K562 (cell line): Measurements from ENCODE around the gene GJC2. TPM values are rescaled to one million over a fixed set of nuclear protein-coding genes. Genes with fewer than 3 reads are reported as not detected.

ENCODE experiments used
- ATAC-seq: fragments of 200-7000 bp; cut with Tn5 transposase; 3 replicates; pipeline ENCODE4 v1.9.1; 2020; ENCODE audit warnings: moderate library complexity
- BruUV-seq: library from RNA; stranded (reverse); fragments of 400-500 nt; replicated peaks from 2 replicates; lab custom pipeline; 2021; lab: Mats Ljungman, UMichigan
- CTCF ChIA-PET: fragments of 300-600 bp; formaldehyde crosslinking; extraction: SDS; loops from one replicate; lab custom pipeline; 2021; ENCODE audit warnings: low intra/inter-chr PET ratio; lab: Yijun Ruan, JAX
- POLR2A ChIA-PET: fragments of 300-600, 350-650 bp; sonication (Branson Sonifier 250); formaldehyde crosslinking; extraction: SDS; loops from one replicate; lab custom pipeline; 2021; ENCODE audit warnings: antibody characterized with exemption, inconsistent platforms; lab: Yijun Ruan, JAX
- DNase-seq, 4 experiments: peaks; one replicate each; pipeline versions ENCODE4 v3.0.0 to v3.0.0-alpha.2; 2011 to 2018; ENCODE audit warnings: low spot score in 3 of 4, mixed read lengths in 3 of 4; ENCODE audit errors: extremely low read depth in 1 of 4
- FAIRE-seq: peaks from 2 replicates; lab custom pipeline; 2011; peaks lifted over from hg19 to GRCh38; lab: Jason Lieb, UNC
- H2AFZ ChIP-seq: 2 replicates; pipeline ENCODE4 v1.6.0; 2011; ENCODE audit warnings: low read depth, low read length, control low read depth, inconsistent platforms
- H3K27ac ChIP-seq: fragments of 200-600 bp; 3 replicates; pipeline ENCODE4 v1.8.0; 2011; ENCODE audit warnings: low read depth, mild to moderate bottlenecking, control low read depth, inconsistent platforms, low read length, moderate library complexity, mixed read lengths; ENCODE audit errors: extremely low read depth
- H3K27me3 ChIP-seq, 2 experiments: fragments of 300-600 bp in 1 of 2; 2 replicates in 1 of 2; 3 replicates in 1 of 2; pipeline versions ENCODE4 v1.6.0 to v1.8.0; 2011; ENCODE audit warnings: inconsistent platforms in 2 of 2, low read length in 2 of 2, mild to moderate bottlenecking in 1 of 2, mixed read lengths in 1 of 2, moderate library complexity in 1 of 2; ENCODE audit not compliant: control insufficient read depth in 2 of 2, insufficient read depth in 2 of 2
- H3K36me3 ChIP-seq: fragments of 300-600 bp; 3 replicates; pipeline ENCODE4 v1.8.0; 2011; ENCODE audit warnings: mild to moderate bottlenecking, low read length, inconsistent platforms; ENCODE audit not compliant: control insufficient read depth, insufficient read depth
- H3K4me1 ChIP-seq, 2 experiments: fragments of 200-600 bp in 1 of 2; replicated peaks in 1 of 2; 2 replicates in 1 of 2; 3 replicates in 1 of 2; pipeline versions ENCODE4 v1.5.1 to v1.8.0; 2011; ENCODE audit warnings: inconsistent platforms in 2 of 2, low read length in 2 of 2, mild to moderate bottlenecking in 1 of 2, mixed read lengths in 1 of 2, moderate library complexity in 1 of 2; ENCODE audit not compliant: control insufficient read depth in 2 of 2, insufficient read depth in 2 of 2
- H3K4me2 ChIP-seq: 2 replicates; pipeline ENCODE4 v1.6.1; 2011; ENCODE audit warnings: low read length, control low read depth, inconsistent platforms, mixed read lengths; ENCODE audit not compliant: insufficient read depth
- H3K4me3 ChIP-seq: fragments of 200-600 bp; sonication (generic), shearing (Covaris generic); 2 replicates; pipeline ENCODE4 v1.5.1; 2016; ENCODE audit warnings: control low read depth, inconsistent platforms
- H3K79me2 ChIP-seq: fragments of 200-600 bp; 3 replicates; pipeline ENCODE4 v1.8.0; 2011; ENCODE audit warnings: low read length, inconsistent platforms; ENCODE audit not compliant: control insufficient read depth, insufficient read depth
- H3K9ac ChIP-seq, 2 experiments: 2 replicates each; pipeline versions ENCODE4 v1.6.0 to v1.6.1; 2011; ENCODE audit warnings: low read depth in 2 of 2, low read length in 2 of 2, control low read depth in 1 of 2, inconsistent platforms in 1 of 2, mild to moderate bottlenecking in 1 of 2, mixed read lengths in 1 of 2; ENCODE audit not compliant: insufficient read depth in 1 of 2
- H3K9me1 ChIP-seq: one replicate; pipeline ENCODE4 v1.6.0; 2011; ENCODE audit warnings: inconsistent platforms, mild to moderate bottlenecking, low read length, moderate library complexity; ENCODE audit not compliant: control insufficient read depth, insufficient read depth
- H3K9me3 ChIP-seq: replicated peaks from 2 replicates; pipeline ENCODE4 v1.5.1; 2011; ENCODE audit warnings: low read depth, low read length, inconsistent platforms; ENCODE audit not compliant: control insufficient read depth, insufficient read depth
- H4K20me1 ChIP-seq: replicated peaks from 2 replicates; pipeline ENCODE4 v1.6.1; 2011; ENCODE audit warnings: low read length, inconsistent platforms, mixed read lengths; ENCODE audit not compliant: control insufficient read depth, insufficient read depth
- BACH1 ChIP-seq: fragments of 200-800 bp; sonication (Bioruptor generic); IDR thresholded peaks from 2 replicates; pipeline ENCODE4 v1.6.1; 2016; ENCODE audit warnings: missing genetic modification characterization, missing compliant biosample characterization
- DPF2 ChIP-seq: fragments of 450-650 bp; IDR thresholded peaks from 2 replicates; pipeline ENCODE4 v1.6.1; 2016
- ELF1 ChIP-seq: fragments of 200-800 bp; sonication (Bioruptor generic); IDR thresholded peaks from 2 replicates; pipeline ENCODE4 v1.6.1; 2016; ENCODE audit warnings: missing genetic modification characterization, missing compliant biosample characterization
- MAZ ChIP-seq, 2 experiments: fragments of 450-650 bp in 1 of 2; sonication (generic) in 1 of 2; formaldehyde crosslinking; IDR thresholded peaks in 1 of 2; conservative IDR thresholded peaks in 1 of 2; 2 replicates each; pipeline versions ENCODE4 v1.4.0 to v1.5.0; 2020; ENCODE audit warnings: mild to moderate bottlenecking in 1 of 2, missing genetic modification reagents in 1 of 2
- OTX1 ChIP-seq: fragments of 450-650 bp; formaldehyde crosslinking; IDR thresholded peaks from 2 replicates; pipeline ENCODE4 v1.4.0; 2022; ENCODE audit warnings: mild to moderate bottlenecking
- POLR2B ChIP-seq: fragments of 450-650 bp; IDR thresholded peaks from 2 replicates; pipeline ENCODE4 v1.6.1; 2018; ENCODE audit warnings: low read depth; ENCODE audit not compliant: partially characterized antibody
- POLR2G ChIP-seq: fragments of 200-400 bp; formaldehyde crosslinking; IDR thresholded peaks from 2 replicates; pipeline ENCODE4 v1.6.1; 2017; ENCODE audit warnings: low read depth, mild to moderate bottlenecking, antibody characterized with exemption, low read length, moderate library complexity
- RBFOX2 ChIP-seq: fragments of 200-400 bp; formaldehyde crosslinking; IDR thresholded peaks from 2 replicates; pipeline ENCODE4 v1.6.1; 2017; ENCODE audit warnings: low read depth, mild to moderate bottlenecking, low read length, moderate library complexity
- RBM17 ChIP-seq: fragments of 200-400 bp; formaldehyde crosslinking; IDR thresholded peaks from 2 replicates; pipeline ENCODE4 v1.6.1; 2017; ENCODE audit warnings: low read depth, mild to moderate bottlenecking, low read length, borderline replicate concordance
- SMARCB1 ChIP-seq: IDR thresholded peaks from 2 replicates; pipeline ENCODE4 v1.6.1; 2011; ENCODE audit warnings: improper control_type of control experiment, low read depth; ENCODE audit not compliant: insufficient read length
- SMC3 ChIP-seq: conservative IDR thresholded peaks from 2 replicates; pipeline ENCODE4 v1.6.1; 2011; ENCODE audit warnings: low read depth, low read length, improper control_type of control experiment; ENCODE audit not compliant: insufficient read depth
- STAG1 ChIP-seq: sonication (generic); formaldehyde crosslinking; IDR thresholded peaks from 2 replicates; pipeline ENCODE4 v1.5.0; 2020; ENCODE audit warnings: missing genetic modification reagents, borderline replicate concordance
- ZBTB26 ChIP-seq: fragments of 450-650 bp; formaldehyde crosslinking; IDR thresholded peaks from 2 replicates; pipeline ENCODE4 v1.4.0; 2022; ENCODE audit warnings: missing genetic modification characterization
- ZBTB33 ChIP-seq: sonication (generic); formaldehyde crosslinking; IDR thresholded peaks from 2 replicates; pipeline ENCODE4 v1.8.1; 2023; ENCODE audit warnings: mild to moderate bottlenecking, missing genetic modification reagents
- ZFP91 ChIP-seq: sonication (generic); formaldehyde crosslinking; IDR thresholded peaks from 2 replicates; pipeline ENCODE4 v1.8.0; 2022; ENCODE audit warnings: mild to moderate bottlenecking, missing genetic modification reagents
- ZNF184 ChIP-seq: sonication (generic); formaldehyde crosslinking; IDR thresholded peaks from 2 replicates; pipeline ENCODE4 v1.5.0; 2020; ENCODE audit warnings: missing genetic modification reagents
- ZNF655 ChIP-seq: fragments of 250-450 bp; sonication (Bioruptor Pico); IDR thresholded peaks from 2 replicates; pipeline ENCODE4 v1.5.0; 2021
- ZNF77 ChIP-seq: fragments of 250-450 bp; sonication (Bioruptor Pico); IDR thresholded peaks from 2 replicates; pipeline ENCODE4 v1.5.0; 2020
- WGBS: fragments of 100-300 bp; shearing (Covaris generic); methylation state at CpG from one replicate; pipeline ENCODE4 v1.1.6; 2016; ENCODE audit warnings: low coverage, mixed read lengths; ENCODE audit not compliant: insufficient coverage; ENCODE audit errors: missing lambda C conversion rate; 5-methylcytosine and 5-hydroxymethylcytosine counted together
- in situ Hi-C: fragments of 300-500 bp; cut with MboI; formaldehyde crosslinking; loops from 4 replicates; pipeline ENCODE4 v1.15.0; 2018; ENCODE audit warnings: inconsistent platforms, mixed read lengths
- intact Hi-C: fragments of 100-400 bp; cut with micrococcal nuclease; formaldehyde crosslinking; loops from 2 replicates; pipeline ENCODE4 v1.14.2; 2022
- polyA plus RNA-seq, 8 experiments: library from polyadenylated mRNA; depleted of rRNA in 4 of 8; stranded (reverse) in 5 of 8; unstranded in 3 of 8; fragments of >200 nt; fragmentation: Nextera tagmentation in 2 of 8; fragmentation: Illumina TruSeq in 1 of 8; extraction: Ambion mirVana in 2 of 8; extraction: Trizol in 1 of 8; gene quantifications; 2 replicates each; pipeline versions ENCODE4 v1.2.1 to v1.2.3, GENCODE V29; 2011 to 2014; ENCODE audit warnings: inconsistent platforms in 1 of 8, missing spikeins in 1 of 8
- total RNA-seq, 7 experiments: library from RNA; depleted of rRNA in 6 of 7; stranded (reverse); fragments of >200 nt in 6 of 7; fragmentation: Illumina TruSeq in 2 of 7; extraction: Trizol in 2 of 7; gene quantifications; 2 replicates each; pipeline versions ENCODE4 v1.2.1 to v1.2.3, GENCODE V29; 2011 to 2021; ENCODE audit warnings: low replicate concordance in 1 of 7

Gene GJC2
- total and polyA plus RNA-seq, 9 of the 15 experiments (the other 6 are each of a cell fraction or from before 2014, with no cell fraction given) = 0.03 to 0.62 (median 0.11) TPM; not detected in 2

- Histone ChIP-seq H3K36me3 (peaks cover 29% of the 10 kb centered on the region; the same call in 2 of the 3 replicates), H4K20me1 (no peaks in the 10 kb centered on the region), H3K27me3 (no peaks in the 10 kb centered on the region), H3K4me2 (peak overlapping the region; percentile 97), H3K4me3 (peak overlapping the region; percentile 81), H3K79me2 (peaks cover 41% of the 10 kb centered on the region), H3K9me1 (no peaks in the 10 kb centered on the region), H3K27ac (no peak overlapping the region), H3K9me3 (peaks cover 5% of the 10 kb centered on the region; the same call in 1 of the 2 replicates), H3K9ac (peak overlapping the region; percentile 86 to 99; a peak in 2 of 4 replicates), H3K4me1 (peaks cover 23 to 56% of the 10 kb centered on the region in 2 experiments; a peak in 4 of 5 replicates), H2AFZ (no peak overlapping the region)
- 86% methylated on average over 18 of the region's 19 CpGs for WGBS
- intact Hi-C loops = no loop called here
- ATAC-seq (no peak), DNase-seq (peak in 1 of 4 experiments; percentile 8), FAIRE-seq (no peak)
- ChIA-PET POLR2A (interaction anchor here (0.6 to 2.0 kb wide), 4 partner anchors 9 to 60 kb away, joined by 3 to 8 read pairs (median 6); no protein-coding TSS in a partner anchor), CTCF (no interaction called here)
- no TSS peak for BruUV-seq
- in situ Hi-C loops = no loop called here
- TF ChIP-seq ZNF184 (CRISPR knock-in tag) (no peak), SMC3 (no peak), ZNF77 (CRISPR knock-in tag) (no peak), POLR2G (peak; percentile 29; the same call in 1 of the 2 replicates), ZFP91 (CRISPR knock-in tag) (no peak), ZBTB26 (CRISPR knock-in tag) (no peak), ZBTB33 (CRISPR knock-in tag) (0 out of 2 replicates have a peak, but pooled peaks have one; percentile 33), SMARCB1 (no peak), DPF2 (no peak), BACH1 (no peak), ELF1 (tag) (no peak), MAZ (CRISPR knock-in tag; conservative IDR thresholded peaks at IDR 0.05 in 1 of 2, IDR thresholded peaks at IDR 0.05 in 1 of 2) (no peak), RBFOX2 (peak; percentile 49), RBM17 (no peak), ZNF655 (CRISPR knock-in tag) (no peak), OTX1 (CRISPR knock-in tag) (no peak), POLR2B (no peak), STAG1 (CRISPR knock-in tag) (no peak)
These were observed 42.1 kb upstream of the GJC2 start for GRCh38 chr1:228107636-228108035.
